ENCODE measurements around the gene SNX17. TPM values are rescaled to one million over a fixed set of nuclear protein-coding genes. Genes with fewer than 3 reads are reported as not detected.

The SNX17 gene
- total and polyA plus RNA-seq, 2 of the 4 experiments (the other 2 are of a cell fraction) = 102 to 130 TPM

- POLR2A ChIA-PET (ENCODE audit: unreplicated experiment) = no interaction called here
- Histone ChIP-seq H3K18ac (ENCODE audit: low read depth, low read length) (no peak overlapping the region), H3K4me1 (ENCODE audit: control insufficient read depth, insufficient read depth, low read length) (no peaks in the 10 kb centered on the region), H3K9me3 (ENCODE audit: control insufficient read depth, insufficient read depth, low read length) (no peaks in the 10 kb centered on the region), H3K36me3 (ENCODE audit: control insufficient read depth, insufficient read depth, low read length) (peaks cover 5% of the 10 kb centered on the region; the same call in 1 of the 2 replicates), H4K20me1 (ENCODE audit: insufficient read depth, low read length) (peaks cover 44% of the 10 kb centered on the region), H3K23ac (ENCODE audit: low read depth, low read length) (no peak overlapping the region), H3K79me1 (ENCODE audit: low read depth in 1 of 2, low read length in 2 of 2) (peaks cover 9 to 37% of the 10 kb centered on the region in 2 experiments), H2BK5ac (ENCODE audit: low read depth, low read length, poor library complexity, severe bottlenecking) (no peak overlapping the region), H4K5ac (ENCODE audit: low read depth, low read length) (no peak overlapping the region), H2AK9ac (replicated peaks; ENCODE audit: low read depth, low read length, poor library complexity) (no peak overlapping the region), H3K27ac (ENCODE audit: insufficient read depth, low read length) (no peak overlapping the region), H3K14ac (replicated peaks; ENCODE audit: low read depth, low read length) (no peak overlapping the region), H2BK20ac (ENCODE audit: low read depth, low read length) (no peak overlapping the region), H4K91ac (ENCODE audit: insufficient read depth, low read depth, low read length) (no peak overlapping the region), H3K4me3 (ENCODE audit: insufficient read depth, low read depth, low read length) (no peak overlapping the region), H2BK15ac (ENCODE audit: low read depth, low read length) (no peak overlapping the region), H4K8ac (ENCODE audit: low read depth in 2 of 2, low read length in 2 of 2) (no peak overlapping the region), H3K9ac (ENCODE audit: low read depth, low read length) (no peak overlapping the region), H2AFZ (replicated peaks; ENCODE audit: low read length, poor library complexity) (no peak overlapping the region), H3K9me1 (ENCODE audit: insufficient read depth, low read length) (no peaks in the 10 kb centered on the region), H2AK5ac (ENCODE audit: low read depth, low read length) (no peak overlapping the region), H3K56ac (ENCODE audit: extremely low read depth, insufficient read depth, low read length) (no peak overlapping the region), H3K27me3 (ENCODE audit: control insufficient read depth, insufficient read depth, low read length) (no peaks in the 10 kb centered on the region), H3K4ac (ENCODE audit: low read depth, low read length) (no peak overlapping the region), H3K4me2 (ENCODE audit: low read depth, low read length) (no peak overlapping the region), H2BK120ac (ENCODE audit: low read depth, low read length) (no peak overlapping the region)
- CTCF ChIA-PET = no interaction called here
- WGBS, 2 experiments (ENCODE audit: extremely low coverage in 2 of 2, insufficient read length in 1 of 2) = no CpG with 5 or more reads among the region's 2 CpGs
- TF ChIP-seq SMC3 (IDR thresholded peaks at IDR 0.05; ENCODE audit: low read depth, low read length) (no peak), MAFK (IDR thresholded peaks at IDR 0.05; ENCODE audit: low read depth, low read length) (no peak), FOS (IDR thresholded peaks at IDR 0.05; ENCODE audit: low read depth, low read length) (no peak), CTCF (conservative IDR thresholded peaks at IDR 0.05; ENCODE audit: low read depth, low read length) (no peak), CEBPB (IDR thresholded peaks at IDR 0.05; ENCODE audit: low read depth, low read length) (no peak), MAZ (IDR thresholded peaks at IDR 0.05; ENCODE audit: borderline replicate concordance, low read depth, low read length) (no peak), RFX5 (IDR thresholded peaks at IDR 0.05; ENCODE audit: low read depth, low read length) (no peak), POLR2A (IDR thresholded peaks at IDR 0.05; ENCODE audit: low read depth, low read length) (no peak), RAD21 (IDR thresholded peaks at IDR 0.05; ENCODE audit: low read length) (no peak), RCOR1 (IDR thresholded peaks at IDR 0.05; ENCODE audit: insufficient replicate concordance, low read length) (no peak), CHD1 (IDR thresholded peaks at IDR 0.05; ENCODE audit: low read depth, low read length) (no peak), BHLHE40 (IDR thresholded peaks at IDR 0.05; ENCODE audit: low read depth, low read length) (no peak), MXI1 (IDR thresholded peaks at IDR 0.05; ENCODE audit: borderline replicate concordance, low read depth, low read length) (no peak), NFE2L2 (IDR thresholded peaks at IDR 0.05; ENCODE audit: low read depth, low read length) (no peak)
- TF ChIP-seq, protein P1, sequence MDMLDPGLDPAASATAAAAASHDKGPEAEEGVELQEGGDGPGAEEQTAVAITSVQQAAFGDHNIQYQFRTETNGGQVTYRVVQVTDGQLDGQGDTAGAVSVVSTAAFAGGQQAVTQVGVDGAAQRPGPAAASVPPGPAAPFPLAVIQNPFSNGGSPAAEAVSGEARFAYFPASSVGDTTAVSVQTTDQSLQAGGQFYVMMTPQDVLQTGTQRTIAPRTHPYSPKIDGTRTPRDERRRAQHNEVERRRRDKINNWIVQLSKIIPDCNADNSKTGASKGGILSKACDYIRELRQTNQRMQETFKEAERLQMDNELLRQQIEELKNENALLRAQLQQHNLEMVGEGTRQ (IDR thresholded peaks at IDR 0.05; ENCODE audit: low read depth, low read length) = no peak
- DNase-seq = no peak
- peak; percentile 21; the same call in 1 of the 2 replicates for ATAC-seq (ENCODE audit: low read depth)
- dilution Hi-C loops (cut with HindIII; ENCODE audit: low sequenced_read_pairs, unreplicated experiment) = no loop called here
- no TSS peak for BruUV-seq (replicated peaks)
- in situ Hi-C loops (cut with MboI; ENCODE audit: low sequenced_read_pairs) = no loop called here
- intact Hi-C loops (cut with micrococcal nuclease) = loop anchor here (10.0 kb wide), 1 partner anchor 224 kb away; the partner anchor contains the start of genes CCDC121 and GPN1
Measured at GRCh38 chr2:27400348-27401135, 30.1 kb downstream of the SNX17 start.

Measured in IMR-90 (cell line).